ENCODE data around the gene MAP1S. TPM values are rescaled to one million over a fixed set of nuclear protein-coding genes. Genes with fewer than 3 reads are reported as not detected.
"Not testable (repeated sequence)": the region's sequence is repeated elsewhere in the genome, so short reads cannot be mapped to it uniquely, and the experiment has no call there.

Gene MAP1S
- polyA plus RNA-seq, 12 donors: 16.7 to 70.3 (median 28.2) TPM; not detected in 1

DNA sequence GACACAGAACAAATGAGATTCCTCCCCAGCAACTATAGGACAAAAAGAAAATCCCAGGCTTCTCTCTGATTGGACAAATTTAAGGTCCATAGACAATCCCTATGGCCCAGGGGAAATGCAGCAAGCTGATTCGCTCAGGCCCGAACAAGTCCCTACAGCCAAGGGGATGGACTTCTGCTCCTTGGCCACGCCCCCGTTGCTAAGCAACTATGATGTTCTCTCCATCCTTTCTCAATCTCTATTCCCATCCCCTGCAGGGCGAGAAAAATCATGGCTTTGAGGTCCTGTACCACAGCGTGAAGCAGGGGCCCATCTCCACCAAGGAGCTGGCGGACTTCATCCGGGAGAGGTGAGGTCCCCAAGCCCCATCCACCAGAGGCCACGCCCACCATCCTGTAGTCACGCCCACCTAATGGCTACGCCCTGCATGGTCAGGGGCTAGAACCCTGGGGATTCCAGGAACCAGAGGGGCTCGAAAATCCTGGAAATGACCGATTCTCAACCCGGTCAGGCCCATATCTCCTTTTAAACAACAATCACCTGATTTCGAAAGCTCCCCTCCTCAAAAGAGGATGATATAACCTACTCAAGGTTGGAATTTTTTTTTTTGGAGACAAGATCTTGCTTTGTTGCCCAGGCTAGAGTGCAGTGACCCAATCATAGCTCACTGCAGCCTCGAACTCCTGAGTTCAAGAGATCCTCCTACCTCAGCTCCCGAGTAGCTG lies 43.4 kb downstream of the MAP1S start:
- no peak for DNase-seq

DNA sequence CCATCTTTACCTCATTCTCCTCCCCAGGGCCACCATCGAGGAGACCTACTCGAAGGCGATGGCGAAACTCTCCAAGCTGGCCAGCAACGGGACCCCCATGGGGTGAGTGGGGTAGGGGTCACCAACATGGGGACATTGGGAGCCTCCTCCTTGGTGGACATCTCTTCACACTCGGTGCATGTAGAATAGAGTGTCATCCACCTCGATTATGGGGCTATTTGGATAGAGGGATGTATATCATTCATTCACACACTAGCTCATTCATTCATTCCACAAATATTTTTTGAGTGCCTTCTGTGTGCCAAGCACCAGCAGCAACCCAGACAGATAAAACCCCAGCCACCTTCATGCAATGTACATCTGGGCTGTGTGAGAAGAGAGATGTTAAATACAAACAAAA lies 45.1 kb downstream of the MAP1S start:
- DNase-seq: no peak

DNA sequence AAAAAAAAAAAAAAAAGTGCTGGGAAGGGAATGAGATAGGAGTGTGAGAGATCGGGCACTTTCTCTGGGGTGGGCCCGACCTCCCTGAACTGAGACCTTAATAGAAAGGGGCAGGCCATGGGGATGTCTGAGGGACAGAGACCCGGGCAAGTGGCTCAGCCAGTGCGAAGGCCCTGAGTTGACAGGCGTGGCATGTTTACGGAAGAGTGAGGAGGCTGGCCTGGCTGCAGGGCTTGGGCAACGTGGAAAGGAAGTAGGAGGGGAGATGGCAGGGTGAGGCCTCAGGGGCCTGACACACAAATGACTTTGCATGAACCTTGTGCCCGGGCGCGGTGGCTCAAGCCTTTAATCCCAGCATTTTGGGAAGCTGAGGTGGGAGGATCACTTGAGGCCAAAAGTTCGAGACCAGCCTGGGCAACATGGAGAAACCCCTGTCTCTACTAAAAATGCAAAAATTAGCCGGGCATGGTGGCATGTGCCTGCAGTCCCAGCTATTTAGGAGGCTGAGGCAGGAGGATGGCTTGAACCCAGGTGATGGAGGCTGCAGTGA lies 45.9 kb downstream of the MAP1S start:
- no peak for DNase-seq

DNA sequence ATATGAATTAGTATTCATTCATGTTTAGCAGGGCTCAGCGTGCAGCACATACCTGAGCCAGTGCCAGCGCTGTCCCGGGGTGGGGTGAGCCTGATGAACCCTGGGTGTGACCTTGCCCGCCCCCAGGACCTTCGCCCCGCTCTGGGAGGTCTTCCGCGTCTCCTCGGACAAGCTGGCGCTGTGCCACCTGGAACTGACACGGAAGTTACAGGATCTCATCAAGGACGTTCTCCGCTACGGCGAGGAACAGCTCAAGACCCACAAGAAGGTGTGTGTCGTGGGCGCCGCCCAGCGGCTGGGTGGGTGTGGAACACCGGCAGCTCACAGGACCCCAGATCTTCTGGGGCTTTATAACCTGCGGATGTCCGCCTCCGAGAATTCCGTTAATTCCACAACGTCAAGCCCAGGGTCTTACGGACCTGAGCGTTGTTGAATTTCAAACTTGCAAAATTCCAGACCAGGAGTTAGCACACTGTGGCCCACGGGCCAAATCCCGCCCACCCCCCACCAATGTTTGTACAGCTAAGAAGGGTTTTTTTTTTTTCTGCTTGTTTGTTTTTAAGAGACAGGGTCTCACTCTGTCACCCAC lies 47.4 kb downstream of the MAP1S start:
- DNase-seq: peak; percentile 41

DNA sequence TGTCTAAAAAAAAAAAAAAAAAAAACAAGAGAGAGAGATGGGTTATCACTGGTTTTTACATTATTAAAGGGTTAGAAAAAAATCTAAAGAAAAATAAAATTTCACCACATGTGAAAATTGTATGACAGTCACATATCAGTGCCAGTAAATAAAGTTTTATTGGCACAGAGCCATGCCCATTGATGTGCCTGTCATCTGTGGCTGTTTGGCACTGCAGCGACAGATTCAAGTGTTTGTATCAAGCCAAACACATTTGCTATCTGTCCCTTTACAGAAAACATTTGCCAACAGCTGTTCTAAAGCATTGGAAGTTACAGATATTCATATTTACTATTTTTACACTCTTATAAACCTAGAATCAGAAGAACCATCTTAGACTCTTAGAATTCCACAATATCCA lies 48.3 kb downstream of the MAP1S start:
- DNase-seq: no peak

DNA sequence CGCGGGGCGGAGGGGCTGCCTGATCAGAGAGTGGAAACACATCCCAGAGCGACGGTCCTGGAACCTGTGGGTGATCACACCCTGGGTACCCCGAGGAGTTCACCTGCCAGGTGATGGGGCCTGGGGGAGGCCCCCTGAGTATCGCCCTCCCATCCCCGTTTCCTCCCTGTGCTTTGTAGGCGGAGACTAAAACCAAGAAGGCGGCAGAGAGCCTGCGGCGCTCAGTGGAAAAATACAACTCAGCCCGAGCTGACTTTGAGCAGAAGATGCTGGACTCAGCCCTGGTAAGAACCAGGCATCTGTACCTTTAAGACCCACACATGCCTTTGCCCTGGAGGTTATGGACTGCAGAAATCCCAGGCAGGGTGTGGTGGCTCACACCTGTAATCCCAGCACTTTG lies 51.3 kb downstream of the MAP1S start:
- no peak for DNase-seq

DNA sequence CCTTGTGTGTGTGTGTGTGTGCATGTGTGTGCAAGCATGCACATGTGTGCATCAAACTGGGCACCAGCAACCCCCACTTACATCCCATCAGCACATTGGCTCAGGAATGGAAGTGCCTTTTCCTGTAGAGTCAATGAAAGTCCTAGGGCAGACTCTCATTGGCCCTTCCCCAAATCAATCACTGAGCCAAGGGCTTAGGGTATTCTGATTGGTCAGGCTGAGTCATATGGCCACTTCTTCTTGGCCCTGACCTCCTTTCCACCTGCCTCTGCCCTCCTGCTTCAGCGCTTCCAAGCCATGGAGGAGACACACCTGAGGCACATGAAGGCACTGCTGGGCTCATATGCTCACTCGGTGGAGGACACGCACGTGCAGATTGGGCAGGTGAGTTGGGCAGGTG lies 52.9 kb downstream of the MAP1S start:
- no peak for DNase-seq

DNA sequence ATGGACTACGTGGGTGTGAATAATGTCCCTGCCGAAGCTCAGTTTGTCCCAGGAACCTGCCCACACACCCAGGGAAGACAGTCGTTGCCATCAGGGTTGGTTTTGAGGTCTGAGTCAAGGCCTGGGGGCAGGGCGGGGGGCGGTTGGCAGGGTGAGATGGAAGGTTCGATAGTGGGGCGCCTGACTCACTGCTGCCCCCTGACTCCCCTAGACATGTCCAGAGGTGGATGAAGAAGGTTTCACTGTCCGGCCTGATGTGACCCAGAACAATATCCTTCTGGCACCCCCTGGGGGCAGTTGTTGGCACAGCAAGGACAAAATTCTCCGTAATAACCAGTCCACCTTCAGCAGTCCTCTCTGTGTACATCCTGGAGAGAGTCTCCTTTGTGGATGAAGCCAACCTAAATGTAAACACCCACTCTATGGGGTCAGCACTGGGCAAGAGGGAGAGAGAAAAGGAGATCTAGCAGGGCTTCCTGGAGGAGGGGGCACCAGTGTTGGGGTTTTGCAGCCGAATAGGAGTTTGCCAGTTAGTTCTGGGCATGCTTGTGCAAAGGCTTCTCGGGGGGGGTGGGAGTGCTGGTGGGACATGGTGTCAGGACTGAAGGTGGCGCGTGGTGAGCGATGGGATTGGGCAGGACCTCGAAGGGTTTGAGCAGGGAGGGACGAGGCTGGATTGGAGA lies 56.1 kb downstream of the MAP1S start:
- DNase-seq: no peak

DNA sequence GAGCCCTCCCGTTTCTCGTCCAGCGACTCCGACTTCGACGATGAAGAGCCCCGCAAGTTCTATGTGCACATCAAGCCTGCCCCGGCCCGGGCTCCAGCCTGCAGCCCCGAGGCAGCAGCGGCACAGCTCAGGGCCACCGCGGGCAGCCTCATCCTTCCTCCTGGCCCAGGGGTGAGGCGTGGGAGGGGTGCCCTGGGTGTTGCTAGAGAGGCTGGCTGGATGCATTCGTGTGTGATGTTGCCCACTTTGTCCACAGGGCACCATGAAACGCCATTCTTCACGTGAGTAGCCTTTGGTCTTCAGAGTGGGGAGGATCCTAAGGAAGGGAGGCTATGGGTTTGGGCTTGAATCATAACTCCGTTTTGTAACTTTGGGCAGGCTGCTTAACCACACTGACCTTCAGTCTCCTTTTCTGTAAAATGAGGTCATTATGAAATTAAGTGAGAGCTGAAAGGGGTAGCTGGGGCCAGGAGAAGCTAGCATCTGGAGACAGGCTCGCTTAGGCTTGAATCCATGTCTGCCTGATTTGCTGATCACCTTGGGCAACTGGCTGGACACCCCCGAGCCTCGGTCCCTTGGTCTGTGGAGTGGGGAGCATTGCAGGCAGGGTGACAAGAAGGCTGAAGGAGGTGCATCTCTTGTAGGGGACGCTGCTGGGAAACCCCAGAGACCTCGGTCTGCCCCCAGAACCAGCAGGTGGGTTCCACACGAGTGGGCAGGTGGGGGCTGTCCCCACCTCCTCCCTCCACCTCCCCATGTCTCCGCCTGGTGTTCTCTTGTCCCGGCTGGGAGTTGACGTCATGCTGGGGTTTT lies 56.9 kb downstream of the MAP1S start:
- DNase-seq: no peak

DNA sequence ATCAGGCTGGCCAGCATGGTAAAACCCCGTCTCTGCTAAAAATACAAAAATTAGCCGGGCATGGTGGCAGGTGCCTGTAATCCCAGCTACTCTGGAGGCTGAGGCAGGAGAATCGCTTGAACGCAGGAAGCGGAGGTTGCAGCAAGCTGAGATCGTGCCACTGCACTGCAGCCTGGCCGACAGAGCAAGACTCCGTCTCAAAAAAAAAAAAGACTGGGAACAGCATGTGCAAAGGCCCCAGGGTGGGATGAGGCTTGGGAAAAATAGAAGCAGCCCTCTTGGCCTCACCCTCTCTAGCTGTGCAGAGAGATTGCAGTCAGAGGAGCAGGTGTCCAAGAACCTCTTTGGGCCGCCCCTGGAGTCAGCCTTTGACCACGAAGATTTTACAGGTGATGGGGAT lies 58.6 kb downstream of the MAP1S start:
- not testable (repeated sequence) for DNase-seq

DNA sequence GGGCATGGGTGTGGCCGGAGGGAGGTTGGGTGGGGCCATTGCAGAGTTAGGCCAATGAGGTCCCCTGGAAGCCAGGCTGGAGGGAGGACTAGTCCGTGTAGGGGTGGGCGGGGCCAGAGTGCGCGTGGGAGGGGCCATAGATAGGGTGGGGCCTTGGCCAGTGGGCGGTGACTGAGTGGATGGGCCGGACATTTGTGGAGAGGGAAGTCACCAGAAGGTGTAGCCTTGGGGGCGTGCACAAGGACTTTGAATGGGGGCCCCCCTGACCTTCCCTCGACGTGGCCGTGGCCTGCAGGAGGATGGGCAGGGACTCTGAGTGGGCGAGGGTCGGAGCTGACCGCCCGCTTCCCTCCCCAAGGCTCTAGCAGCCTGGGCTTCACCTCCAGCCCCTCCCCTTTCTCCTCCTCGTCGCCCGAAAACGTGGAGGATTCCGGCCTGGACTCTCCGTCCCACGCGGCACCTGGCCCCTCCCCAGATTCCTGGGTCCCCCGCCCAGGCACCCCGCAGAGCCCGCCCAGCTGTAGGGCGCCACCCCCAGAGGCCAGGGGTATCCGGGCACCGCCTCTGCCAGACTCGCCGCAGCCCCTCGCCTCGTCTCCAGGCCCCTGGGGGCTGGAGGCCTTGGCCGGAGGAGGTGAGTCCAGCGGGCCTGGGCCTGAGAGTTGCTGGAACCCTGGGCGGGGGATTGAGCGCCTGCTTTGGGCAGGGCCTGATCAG lies 59.1 kb downstream of the MAP1S start:
- no peak for DNase-seq

DNA sequence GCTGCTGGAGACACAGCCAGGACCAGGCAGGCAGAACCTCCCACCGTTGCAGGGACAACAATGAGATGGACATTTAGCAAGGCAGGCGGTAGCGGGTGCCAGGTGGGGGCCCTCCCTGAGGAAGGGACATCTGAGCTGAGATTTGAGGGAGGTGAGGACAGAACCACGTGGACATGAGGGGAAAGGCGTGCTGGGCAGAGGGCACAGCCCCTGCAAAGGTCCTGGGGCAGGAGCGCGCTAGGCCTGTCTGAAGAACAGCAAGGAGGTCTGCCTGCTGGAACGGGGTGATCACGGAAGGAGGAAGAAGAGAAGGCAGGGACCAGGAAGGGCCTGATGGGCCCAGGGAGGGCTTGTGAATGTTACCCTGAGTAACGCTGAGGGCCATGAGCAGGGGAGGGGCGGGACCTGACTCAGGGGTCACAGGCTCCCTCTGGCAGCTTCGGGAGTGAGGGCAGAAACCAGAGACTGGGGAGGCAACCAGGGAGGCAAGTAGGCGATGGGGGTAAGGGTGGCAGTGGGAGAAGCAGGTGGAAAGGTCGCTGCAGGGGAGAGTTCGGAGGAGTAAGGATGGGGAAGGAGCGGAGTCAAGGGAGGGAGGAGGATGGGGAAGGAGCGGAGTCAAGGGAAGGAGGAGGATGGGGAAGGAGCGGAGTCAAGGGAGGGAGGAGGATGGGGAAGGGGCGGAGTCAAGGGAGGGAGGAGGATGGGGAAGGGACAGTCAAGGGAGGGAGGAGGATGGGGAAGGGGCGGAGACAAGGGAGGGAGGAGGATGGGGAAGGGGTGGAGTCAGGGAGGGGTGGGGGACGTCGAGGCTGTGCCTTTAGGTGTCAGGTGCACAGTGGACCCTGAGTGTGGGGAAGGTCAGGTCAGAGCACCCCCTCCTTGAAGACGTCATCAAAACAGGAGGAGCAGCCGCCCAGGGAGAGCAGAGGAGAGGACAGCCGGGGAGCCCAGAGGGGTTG lies 60.0 kb downstream of the MAP1S start:
- DNase-seq: peak; percentile 31

DNA sequence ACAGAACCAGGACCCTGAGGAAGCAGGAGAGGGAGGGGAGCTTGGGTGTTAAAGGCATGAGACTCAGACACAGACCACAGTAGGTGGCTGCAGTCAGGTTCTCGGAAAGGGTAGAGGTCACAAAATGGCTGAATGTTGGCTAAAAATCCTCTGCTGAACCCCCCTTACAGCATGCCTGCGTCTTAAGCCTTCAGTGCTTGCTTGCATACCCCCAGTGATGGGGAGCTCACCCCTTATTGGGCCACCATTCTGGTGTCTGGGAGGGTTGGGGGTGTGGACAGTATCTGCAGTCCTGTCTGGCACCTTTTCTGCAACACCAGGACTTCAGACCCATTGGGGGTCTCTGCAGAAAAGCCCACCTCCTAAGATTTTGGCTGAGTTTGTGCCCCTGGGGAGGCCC lies 61.5 kb downstream of the MAP1S start:
- DNase-seq: no peak

DNA sequence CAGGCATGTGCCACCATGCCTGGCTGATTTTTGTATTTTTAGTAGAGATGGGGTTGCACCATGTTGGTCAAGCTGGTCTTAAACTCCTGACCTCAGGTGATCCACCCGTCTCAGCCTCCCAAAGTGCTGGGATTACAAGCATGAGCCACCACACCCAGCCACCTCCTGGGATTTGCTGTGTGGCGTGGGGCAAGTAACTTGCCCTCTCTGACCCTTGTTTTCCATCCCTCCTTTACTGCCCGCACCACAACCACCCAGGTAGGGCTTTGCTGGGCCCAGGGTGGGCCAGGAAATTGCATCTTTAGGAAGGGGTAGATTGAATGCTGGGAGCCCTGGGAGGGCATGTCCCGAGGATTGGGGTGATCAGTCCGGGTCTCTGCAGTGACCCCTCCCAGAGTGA lies 64.4 kb downstream of the MAP1S start:
- not testable (repeated sequence) for DNase-seq

Other genes with a start within 250 kb of the MAP1S start
- gene SLC27A1, start 249.0 kb upstream of the MAP1S start, polyA plus RNA-seq (ENCODE audit: insufficient read length in 12 of 12): 10 to 100 TPM in 10 of 12 donors, 1 to 10 TPM in 1, not detected in 1; 9.5 to 25.9 (median 16.4) TPM
- 10 to 100 TPM in 11 of 12 donors, not detected in 1; 35.8 to 77.5 (median 43.6) TPM for gene PGLS, start 207.8 kb upstream of the MAP1S start, polyA plus RNA-seq (ENCODE audit: insufficient read length in 12 of 12)
- gene COLGALT1, start 163.8 kb upstream of the MAP1S start, polyA plus RNA-seq (ENCODE audit: insufficient read length in 12 of 12): 100 to 1,000 TPM in 1 of 12 donors, 10 to 100 TPM in 11; 58.0 to 146 (median 70.3) TPM
- under 1 TPM in 10 of 12 donors, not detected in 2; 0.05 to 0.32 (median 0.09) TPM for gene UNC13A, start 31.1 kb upstream of the MAP1S start, polyA plus RNA-seq (ENCODE audit: insufficient read length in 12 of 12)
- 1 to 10 TPM in 4 of 12 donors, under 1 TPM in 6, not detected in 2; 0.67 to 4.0 (median 0.88) TPM for gene FCHO1, start 32.0 kb downstream of the MAP1S start, polyA plus RNA-seq (ENCODE audit: insufficient read length in 12 of 12)
- gene B3GNT3, start 75.7 kb downstream of the MAP1S start, polyA plus RNA-seq (ENCODE audit: insufficient read length in 12 of 12): 10 to 100 TPM in 1 of 12 donors, 1 to 10 TPM in 2, under 1 TPM in 3, not detected in 6; 0.12 to 17.5 (median 1.1) TPM
- gene INSL3, start 102.0 kb downstream of the MAP1S start, polyA plus RNA-seq (ENCODE audit: insufficient read length in 12 of 12): under 1 TPM in 2 of 12 donors, not detected in 10; 0.24 to 0.44 TPM
- 1 to 10 TPM in 10 of 12 donors, under 1 TPM in 1, not detected in 1; 0.60 to 6.4 (median 1.9) TPM for gene JAK3, start 128.5 kb downstream of the MAP1S start, polyA plus RNA-seq (ENCODE audit: insufficient read length in 12 of 12)
- gene RPL18A, start 140.4 kb downstream of the MAP1S start, polyA plus RNA-seq (ENCODE audit: insufficient read length in 12 of 12): 1,000 to 10,000 TPM in 11 of 12 donors, not detected in 1; 1,385 to 2,689 (median 1,882) TPM
- under 1 TPM in 6 of 12 donors, not detected in 6; 0.05 to 0.11 (median 0.06) TPM for gene SLC5A5, start 152.5 kb downstream of the MAP1S start, polyA plus RNA-seq (ENCODE audit: insufficient read length in 12 of 12)
- 10 to 100 TPM in 11 of 12 donors, not detected in 1; 31.2 to 90.7 (median 45.0) TPM for gene CCDC124, start 213.5 kb downstream of the MAP1S start, polyA plus RNA-seq (ENCODE audit: insufficient read length in 12 of 12)
- 1 to 10 TPM in 6 of 12 donors, under 1 TPM in 4, not detected in 2; 0.56 to 6.9 (median 1.0) TPM for gene KCNN1, start 247.6 kb downstream of the MAP1S start, polyA plus RNA-seq (ENCODE audit: insufficient read length in 12 of 12)

Measured in muscle of arm (tissue), 12 donors.